Activated T-cell treated with anti-CD3 and anti-CD28 coated beads for 4 hours (primary cell): ENCODE measurements around the gene OR5K4.

ENCODE experiments used
- DNase-seq: peaks from one replicate; pipeline ENCODE4 v3.0.0-alpha.2; 2020

Gene OR5K4

GRCh38 chr3:98353554-98353953 lies at the start of gene OR5K4:
TSS of gene OR5K4 (plus strand) at chr3:98353854. CDS start at chr3:98353854, 0 bp downstream.
- DNase-seq = no peak

GRCh38 chr3:98322101-98322500 lies 31.6 kb upstream of the OR5K4 start:
- DNase-seq = no peak

DNA sequence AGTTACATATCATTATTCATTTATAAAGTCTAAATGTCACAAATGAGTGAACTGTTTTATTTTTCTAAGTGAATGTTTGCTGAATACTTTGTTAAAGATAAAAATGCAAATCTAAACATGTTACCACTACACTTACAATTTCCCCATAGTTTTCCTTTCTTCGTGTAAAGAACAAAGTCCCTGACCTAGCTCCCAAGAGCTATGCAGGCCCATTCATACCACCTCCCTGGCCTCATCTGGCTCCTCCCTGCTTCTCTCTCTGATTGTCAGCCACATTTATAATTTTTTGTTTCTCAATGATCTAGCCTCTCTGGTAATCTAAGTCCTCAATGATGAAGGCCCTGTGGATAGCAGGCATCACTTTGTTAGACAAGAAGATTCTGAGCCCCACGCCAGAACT lies 31.0 kb upstream of the OR5K4 start:
- no peak for DNase-seq

DNA sequence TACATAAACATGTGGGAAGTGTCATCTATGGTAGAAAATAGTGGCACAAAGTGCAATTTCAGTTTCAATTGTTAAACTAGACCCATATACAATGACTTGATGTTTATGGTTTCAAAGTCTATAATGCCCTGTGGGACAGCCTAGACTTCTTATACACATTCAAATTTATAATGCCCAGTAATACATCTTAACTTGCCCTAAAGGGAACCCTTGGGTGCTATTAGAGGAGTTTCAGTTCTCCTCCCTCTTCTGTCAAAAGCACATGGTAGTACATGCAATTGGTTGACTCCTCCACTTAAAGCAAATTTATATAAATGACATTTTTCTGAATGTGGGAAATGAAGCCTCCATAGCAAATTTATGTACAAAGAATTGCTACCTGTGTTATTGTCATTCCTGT lies 30.2 kb upstream of the OR5K4 start:
- no peak for DNase-seq

DNA sequence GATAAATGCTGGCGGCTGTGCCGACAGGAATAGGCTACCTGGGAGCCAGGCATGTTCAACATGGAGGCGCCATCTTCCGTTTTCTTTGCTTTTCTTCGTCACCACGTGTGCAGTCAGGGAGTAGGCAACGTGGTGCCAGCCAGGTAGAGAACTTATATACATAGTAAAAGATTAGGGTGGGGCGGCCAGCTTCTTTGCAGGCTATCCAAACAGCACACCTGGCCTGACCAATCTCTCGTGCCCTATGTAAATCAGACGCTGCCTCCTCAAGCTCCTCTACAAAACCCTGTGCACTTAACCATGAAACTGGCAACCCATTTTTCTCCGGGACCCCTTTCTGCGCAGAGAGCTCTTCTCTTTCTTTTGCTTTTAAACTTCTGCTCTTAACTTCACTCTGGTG lies 28.6 kb upstream of the OR5K4 start:
- DNase-seq = no peak

DNA sequence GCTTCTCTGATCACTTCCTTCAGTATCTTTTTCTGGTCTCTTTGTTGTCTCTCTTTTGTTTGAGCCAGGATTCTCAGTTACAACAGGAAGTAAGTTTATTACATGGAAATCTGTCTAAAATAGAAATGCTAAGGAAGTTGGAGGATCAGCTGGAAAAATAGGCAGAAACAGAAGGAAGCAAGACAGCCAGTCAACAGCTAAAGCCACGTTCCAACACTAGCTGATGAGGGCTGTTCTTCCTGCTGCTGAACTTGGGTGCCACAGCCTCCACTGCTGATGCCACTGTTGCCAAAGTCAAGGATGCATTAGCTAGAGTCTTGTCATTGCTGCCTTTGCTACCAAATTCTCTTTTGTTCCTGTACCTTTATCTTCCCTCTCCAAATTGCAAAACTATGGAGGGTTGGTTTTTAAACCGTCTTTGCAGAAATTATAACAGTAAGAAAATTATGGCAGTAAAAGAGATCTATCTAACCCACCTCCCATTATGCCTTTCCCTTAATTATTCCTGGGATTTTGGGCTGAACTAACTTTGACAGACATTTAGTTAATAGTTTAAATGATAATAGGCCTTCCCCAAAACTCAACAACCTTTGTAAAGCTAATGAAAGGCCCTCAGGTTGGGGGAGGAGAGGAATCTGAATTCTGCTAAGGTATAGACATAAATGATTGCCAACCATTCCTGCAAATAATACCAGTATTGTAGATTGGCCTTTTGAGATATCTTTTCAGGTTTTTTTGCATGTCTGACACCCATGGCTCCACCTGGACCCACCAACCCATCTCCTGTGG lies 27.4 kb upstream of the OR5K4 start:
- DNase-seq = no peak

- no peak for DNase-seq
These were observed 26.7 kb upstream of the OR5K4 start for GRCh38 chr3:98326945-98327344.

GRCh38 chr3:98328933-98329332 lies 24.7 kb upstream of the OR5K4 start:
- no peak for DNase-seq

- DNase-seq = peak; percentile 19
These were observed 24.1 kb upstream of the OR5K4 start for GRCh38 chr3:98329392-98330124.

GRCh38 chr3:98331329-98331728 lies 22.3 kb upstream of the OR5K4 start:
- no peak for DNase-seq

GRCh38 chr3:98333989-98334606 lies 19.6 kb upstream of the OR5K4 start:
- DNase-seq = no peak

DNA sequence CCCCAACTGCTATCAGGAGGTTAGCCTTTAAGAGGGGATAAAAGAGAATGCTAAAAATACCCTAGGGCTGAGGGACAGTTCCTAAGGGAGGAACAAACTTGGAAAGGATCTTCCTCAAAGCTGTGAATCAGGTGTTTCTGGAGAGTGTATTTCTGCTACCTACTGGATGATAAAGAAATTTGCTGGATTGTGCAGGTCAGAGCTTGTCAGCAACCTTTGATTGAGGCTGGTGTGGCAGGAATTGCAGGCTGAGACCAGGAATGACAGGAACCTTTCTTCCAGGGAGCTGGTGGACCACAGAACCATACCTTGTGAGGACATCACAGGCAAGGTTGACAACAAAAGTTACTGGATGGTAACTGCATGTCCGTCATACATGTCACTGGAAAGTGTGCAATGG lies 14.6 kb upstream of the OR5K4 start:
- DNase-seq = no peak

GRCh38 chr3:98341758-98342157 lies 11.9 kb upstream of the OR5K4 start:
- DNase-seq = no peak

DNA sequence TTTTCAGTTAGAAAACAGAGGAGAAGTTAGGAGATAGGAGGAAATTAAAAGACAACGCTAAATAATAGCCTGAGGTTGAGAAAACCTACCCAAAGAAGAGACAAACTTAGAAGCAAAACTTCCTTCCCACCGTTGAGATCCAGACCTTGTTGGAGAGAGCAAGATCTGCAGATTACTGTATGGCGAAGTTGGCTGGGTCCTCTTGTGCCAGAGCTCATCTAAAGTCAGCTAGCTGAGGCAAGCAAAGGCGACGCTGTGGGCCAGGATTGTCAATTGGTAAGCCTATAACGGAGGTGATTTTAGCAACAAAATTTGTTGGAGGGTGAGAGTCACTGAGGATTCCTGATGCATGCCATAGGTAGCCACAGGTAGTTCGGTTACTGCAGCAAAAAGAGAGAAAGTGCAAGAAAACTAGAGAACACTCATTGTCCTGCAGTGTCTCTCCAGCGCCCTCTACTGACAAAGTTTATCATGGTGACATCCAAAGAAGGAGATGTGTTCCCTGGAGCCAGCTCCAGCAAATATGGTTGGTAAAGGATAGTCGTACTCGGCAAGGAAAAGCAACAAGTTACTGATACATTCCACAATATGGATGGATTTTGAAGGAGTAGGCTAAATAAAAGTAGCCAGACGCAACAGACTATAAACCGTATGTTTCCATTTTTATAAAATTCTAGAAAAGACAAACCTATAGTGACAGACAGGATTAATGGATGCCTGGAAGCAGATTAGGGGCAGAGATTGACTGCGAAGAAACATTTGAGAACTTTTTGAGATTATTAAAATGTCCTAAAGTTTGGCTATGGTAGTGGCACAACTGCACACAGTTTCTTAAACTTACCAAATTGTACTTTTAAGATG lies 9.8 kb upstream of the OR5K4 start:
- no peak for DNase-seq

DNA sequence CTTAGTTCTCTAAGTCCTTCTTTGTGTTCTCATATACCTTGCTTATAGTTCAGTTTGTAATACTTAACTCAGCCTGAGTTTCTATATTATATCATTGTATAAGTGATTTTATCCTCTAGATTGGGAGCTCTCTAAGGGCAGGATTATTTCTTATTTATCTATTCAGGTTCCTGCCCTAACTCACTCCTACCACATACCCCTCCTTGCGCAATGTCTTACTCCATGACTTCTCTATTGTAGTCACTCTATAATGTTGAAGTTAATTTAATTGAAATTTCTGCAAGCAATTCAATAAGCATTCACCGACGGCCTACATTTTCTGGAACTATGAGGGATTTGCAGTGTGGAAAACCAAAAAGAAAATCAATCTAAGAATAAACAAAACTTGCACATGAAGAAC lies 3.6 kb upstream of the OR5K4 start:
- DNase-seq = no peak

- no peak for DNase-seq
These were observed 5.6 kb downstream of the OR5K4 start for GRCh38 chr3:98359250-98359649.

GRCh38 chr3:98359993-98360675 lies 6.5 kb downstream of the OR5K4 start:
- no peak for DNase-seq

DNA sequence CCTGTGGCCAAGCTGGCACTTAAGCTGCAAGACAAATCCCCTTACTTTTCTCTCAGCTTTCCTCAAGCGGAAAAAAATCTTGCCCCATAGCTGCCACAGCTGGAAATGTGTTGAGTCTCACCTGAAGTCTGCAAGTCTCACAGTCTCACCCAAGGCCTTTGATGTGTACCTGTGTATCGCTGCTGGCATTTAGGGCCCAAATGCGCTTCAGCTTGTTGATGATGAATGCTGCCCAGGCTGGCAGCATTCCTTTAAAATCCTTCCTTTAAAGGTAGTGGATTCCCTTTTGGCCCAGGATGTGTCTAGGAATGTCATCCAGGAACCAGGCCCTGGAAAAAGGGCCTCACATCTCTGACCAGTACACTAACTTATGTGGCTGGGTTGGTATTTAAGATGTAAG lies 7.0 kb downstream of the OR5K4 start:
- DNase-seq = no peak

DNA sequence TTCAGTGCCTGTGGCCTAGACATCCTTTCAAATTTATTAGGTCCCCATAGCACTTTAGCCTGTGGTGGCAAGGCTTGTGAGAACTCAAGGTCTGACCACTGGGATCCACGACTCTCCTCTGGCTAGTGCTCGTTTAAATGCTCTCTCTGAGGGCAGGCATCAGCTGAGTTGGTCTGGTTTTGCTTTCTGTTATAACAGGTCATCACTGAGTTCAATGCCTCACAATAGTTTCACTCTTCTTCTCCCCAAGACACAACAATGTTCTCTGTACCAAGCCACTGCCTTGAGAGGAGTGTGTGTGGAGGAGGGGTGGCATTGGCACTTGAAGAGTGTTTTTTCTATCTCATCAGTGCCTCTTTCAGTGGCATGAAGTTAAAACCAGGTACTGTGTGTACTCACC lies 7.6 kb downstream of the OR5K4 start:
- DNase-seq = no peak

GRCh38 chr3:98367464-98368246 lies 14.0 kb downstream of the OR5K4 start:
- no peak for DNase-seq

DNA sequence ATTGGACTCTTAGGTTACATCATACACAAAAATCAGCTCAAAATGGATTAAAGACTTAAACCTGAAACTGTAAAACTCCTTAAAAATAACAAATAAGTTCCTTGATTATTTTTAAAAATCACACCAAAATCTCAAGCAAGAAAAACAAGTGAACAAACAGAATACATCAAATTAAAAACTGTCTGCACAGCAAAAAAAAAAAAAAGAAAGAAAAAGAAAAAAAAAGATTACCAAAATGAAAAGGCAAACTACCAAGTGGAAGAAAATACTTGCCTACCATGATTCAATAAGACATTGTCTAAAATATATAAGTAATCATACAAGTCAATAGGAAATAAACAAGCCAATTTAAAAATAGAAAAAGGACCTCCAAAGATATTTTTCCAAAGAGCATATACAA lies 17.5 kb downstream of the OR5K4 start:
- no peak for DNase-seq

DNA sequence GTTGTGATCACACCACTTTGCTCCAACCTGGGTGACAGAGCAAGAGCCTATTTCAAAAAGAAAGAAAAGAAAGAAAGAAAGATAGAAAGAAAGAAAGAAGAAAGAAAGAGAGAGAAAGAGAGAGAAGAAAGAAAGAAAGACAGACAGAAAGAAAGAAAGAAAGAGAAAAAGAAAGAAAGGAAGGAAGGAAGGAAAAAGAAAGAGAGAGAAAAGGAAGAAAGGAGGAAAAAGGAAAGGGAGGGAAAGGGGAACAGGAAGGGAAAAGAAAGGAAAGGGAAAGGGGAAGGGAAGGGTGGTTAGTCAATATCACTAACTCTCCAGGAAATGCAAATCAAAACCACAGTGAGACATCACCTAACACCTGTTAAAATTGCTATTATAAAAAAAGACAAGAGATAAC lies 18.2 kb downstream of the OR5K4 start:
- DNase-seq = no peak
